Prostate gland (tissue), 2 donors: ENCODE results near the gene EXOSC2.

Source experiments
- POLR2A ChIP-seq: fragments of 450-650 bp; IDR thresholded peaks from one replicate; pipeline ENCODE4 v1.6.1; 2016; ENCODE audit warnings: antibody characterized with exemption, mild to moderate bottlenecking
- POLR2AphosphoS5 ChIP-seq: sonication (generic); formaldehyde crosslinking; IDR thresholded peaks from one replicate; pipeline ENCODE4 v1.6.1; 2017; ENCODE audit warnings: antibody characterized with exemption
- TF ChIP-seq, protein P1 (sequence below), 4 experiments: fragments of 200-600 bp in 2 of 4; fragments of 450-650 bp in 2 of 4; sonication (generic) in 2 of 4; IDR thresholded peaks; 1 replicate in 3 of 4; 2 replicates in 1 of 4; pipeline ENCODE4 v1.5.1; 2016 to 2019; ENCODE audit warnings: antibody characterized with exemption in 4 of 4, mild to moderate bottlenecking in 2 of 4, moderate library complexity in 2 of 4

DNA sequence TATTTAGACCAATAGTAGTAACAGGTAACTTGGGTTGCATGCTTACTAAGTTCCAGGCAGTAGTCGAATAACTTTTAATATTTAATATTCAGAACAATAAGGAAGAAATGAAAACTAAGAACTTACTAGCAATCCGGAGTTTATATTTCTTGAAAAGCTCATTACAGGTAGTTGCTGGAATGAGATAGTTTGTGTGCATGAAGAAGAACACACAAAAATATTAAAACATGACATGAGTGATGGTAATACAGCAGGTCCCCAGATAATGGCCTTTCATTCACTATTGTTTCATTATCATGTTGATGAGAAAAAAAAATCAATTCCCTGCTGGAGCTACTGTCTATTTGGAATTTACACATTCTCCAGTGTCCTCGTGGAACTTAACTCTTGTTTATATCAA, 44.7 kb downstream of the EXOSC2 start:
- no peak for TF ChIP-seq POLR2A
- TF ChIP-seq, protein P1, sequence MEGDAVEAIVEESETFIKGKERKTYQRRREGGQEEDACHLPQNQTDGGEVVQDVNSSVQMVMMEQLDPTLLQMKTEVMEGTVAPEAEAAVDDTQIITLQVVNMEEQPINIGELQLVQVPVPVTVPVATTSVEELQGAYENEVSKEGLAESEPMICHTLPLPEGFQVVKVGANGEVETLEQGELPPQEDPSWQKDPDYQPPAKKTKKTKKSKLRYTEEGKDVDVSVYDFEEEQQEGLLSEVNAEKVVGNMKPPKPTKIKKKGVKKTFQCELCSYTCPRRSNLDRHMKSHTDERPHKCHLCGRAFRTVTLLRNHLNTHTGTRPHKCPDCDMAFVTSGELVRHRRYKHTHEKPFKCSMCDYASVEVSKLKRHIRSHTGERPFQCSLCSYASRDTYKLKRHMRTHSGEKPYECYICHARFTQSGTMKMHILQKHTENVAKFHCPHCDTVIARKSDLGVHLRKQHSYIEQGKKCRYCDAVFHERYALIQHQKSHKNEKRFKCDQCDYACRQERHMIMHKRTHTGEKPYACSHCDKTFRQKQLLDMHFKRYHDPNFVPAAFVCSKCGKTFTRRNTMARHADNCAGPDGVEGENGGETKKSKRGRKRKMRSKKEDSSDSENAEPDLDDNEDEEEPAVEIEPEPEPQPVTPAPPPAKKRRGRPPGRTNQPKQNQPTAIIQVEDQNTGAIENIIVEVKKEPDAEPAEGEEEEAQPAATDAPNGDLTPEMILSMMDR (IDR thresholded peaks at IDR 0.05): no peak
- TF ChIP-seq POLR2AphosphoS5: no peak
